Neuronal stem cell (in vitro differentiated cells): ENCODE results near the gene CACNB4.

Source experiments
- DNase-seq: peaks from one replicate; pipeline ENCODE4 v3.0.0-alpha.2; 2013; ENCODE audit warnings: low spot score
- H2AFZ ChIP-seq: one replicate; pipeline ENCODE4 v1.6.1; 2013; ENCODE audit warnings: mild to moderate bottlenecking, low read length, inconsistent platforms
- H2AK5ac ChIP-seq: 2 replicates; pipeline ENCODE4 v1.6.1; 2013; ENCODE audit warnings: low read depth, mild to moderate bottlenecking, inconsistent platforms, low read length, moderate library complexity, mixed read lengths
- H2BK120ac ChIP-seq: 2 replicates; pipeline ENCODE4 v1.6.1; 2013; ENCODE audit warnings: low read depth, mild to moderate bottlenecking, inconsistent platforms, low read length, moderate library complexity, mixed read lengths
- H2BK12ac ChIP-seq: one replicate; pipeline ENCODE4 v1.6.1; 2013; ENCODE audit warnings: low read length, inconsistent platforms
- H2BK15ac ChIP-seq: 2 replicates; pipeline ENCODE4 v1.6.1; 2013; ENCODE audit warnings: mild to moderate bottlenecking, low read length, inconsistent platforms, mixed read lengths
- H2BK5ac ChIP-seq: one replicate; pipeline ENCODE4 v1.6.1; 2013; ENCODE audit warnings: inconsistent platforms, mild to moderate bottlenecking, low read length, moderate library complexity
- H3K14ac ChIP-seq: one replicate; pipeline ENCODE4 v1.6.1; 2013; ENCODE audit warnings: low read length, inconsistent platforms
- H3K18ac ChIP-seq: 2 replicates; pipeline ENCODE4 v1.6.1; 2013; ENCODE audit warnings: low read length, inconsistent platforms
- H3K23ac ChIP-seq: 2 replicates; pipeline ENCODE4 v1.6.1; 2013; ENCODE audit warnings: low read depth, mild to moderate bottlenecking, mixed read lengths, low read length, inconsistent platforms; ENCODE audit not compliant: poor library complexity
- H3K27ac ChIP-seq: replicated peaks from 3 replicates; pipeline ENCODE4 v1.5.1; 2013; ENCODE audit warnings: low read length, inconsistent platforms
- H3K27me3 ChIP-seq, 3 experiments: 2 replicates each; pipeline ENCODE4 v1.6.1; 2013; ENCODE audit warnings: low read length in 3 of 3, mild to moderate bottlenecking in 2 of 3, inconsistent platforms in 1 of 3, low read depth in 1 of 3, mixed read lengths in 1 of 3, moderate library complexity in 1 of 3; ENCODE audit not compliant: control insufficient read depth in 3 of 3, insufficient read depth in 3 of 3
- H3K36me3 ChIP-seq, 2 donors: replicated peaks in 1 of 2; 2 replicates each; pipeline ENCODE4 v1.6.1; 2013; ENCODE audit warnings: low read length in 2 of 2; ENCODE audit not compliant: control insufficient read depth in 2 of 2, insufficient read depth in 2 of 2
- H3K4ac ChIP-seq: 2 replicates; pipeline ENCODE4 v1.6.1; 2013; ENCODE audit warnings: inconsistent platforms, mild to moderate bottlenecking, low read length, moderate library complexity
- H3K4me1 ChIP-seq, 2 donors: 1 replicate in 1 of 2; 2 replicates in 1 of 2; pipeline ENCODE4 v1.6.1; 2013; ENCODE audit warnings: low read length in 2 of 2, low read depth in 1 of 2; ENCODE audit not compliant: control insufficient read depth in 2 of 2, insufficient read depth in 1 of 2
- H3K4me2 ChIP-seq: one replicate; pipeline ENCODE4 v1.6.1; 2013; ENCODE audit warnings: mild to moderate bottlenecking, low read length, inconsistent platforms; ENCODE audit not compliant: insufficient read depth, poor library complexity, severe bottlenecking
- H3K4me3 ChIP-seq, 2 donors: 2 replicates each; pipeline ENCODE4 v1.5.1; 2013; ENCODE audit warnings: low read length in 2 of 2, mild to moderate bottlenecking in 2 of 2, inconsistent platforms in 1 of 2, moderate library complexity in 1 of 2
- H3K79me1 ChIP-seq: one replicate; pipeline ENCODE4 v1.6.1; 2013; ENCODE audit warnings: low read depth, mild to moderate bottlenecking, inconsistent platforms, low read length, moderate library complexity
- H3K9ac ChIP-seq: one replicate; pipeline ENCODE4 v1.6.1; 2013; ENCODE audit warnings: mild to moderate bottlenecking, low read depth, low read length, inconsistent platforms; ENCODE audit not compliant: poor library complexity
- H3K9me3 ChIP-seq, 2 donors: replicated peaks in 1 of 2; 2 replicates each; pipeline versions ENCODE3 to v1.6.1; 2013; ENCODE audit warnings: low read length in 2 of 2, mild to moderate bottlenecking in 2 of 2, inconsistent platforms in 1 of 2, low read depth in 1 of 2, mixed read lengths in 1 of 2, moderate library complexity in 1 of 2; ENCODE audit not compliant: control insufficient read depth in 2 of 2, insufficient read depth in 1 of 2
- H4K8ac ChIP-seq: one replicate; pipeline ENCODE4 v1.6.1; 2013; ENCODE audit warnings: low read depth, mild to moderate bottlenecking, inconsistent platforms, low read length, moderate library complexity
- H4K91ac ChIP-seq: one replicate; pipeline ENCODE4 v1.6.1; 2013; ENCODE audit warnings: low read length, low read depth, mild to moderate bottlenecking, inconsistent platforms; ENCODE audit not compliant: poor library complexity
- WGBS, 2 donors: extraction: QIAGEN DNeasy Blood & Tissue Kit; methylation state at CpG; one replicate each; pipeline ENCODE4 v1.1.7; 2013; ENCODE audit warnings: missing lambda C conversion rate in 2 of 2, mixed read lengths in 1 of 2; ENCODE audit not compliant: insufficient read length in 2 of 2, insufficient replicate concordance in 1 of 2; ENCODE audit errors: extremely low coverage in 2 of 2; 5-methylcytosine and 5-hydroxymethylcytosine counted together

The CACNB4 gene

DNA sequence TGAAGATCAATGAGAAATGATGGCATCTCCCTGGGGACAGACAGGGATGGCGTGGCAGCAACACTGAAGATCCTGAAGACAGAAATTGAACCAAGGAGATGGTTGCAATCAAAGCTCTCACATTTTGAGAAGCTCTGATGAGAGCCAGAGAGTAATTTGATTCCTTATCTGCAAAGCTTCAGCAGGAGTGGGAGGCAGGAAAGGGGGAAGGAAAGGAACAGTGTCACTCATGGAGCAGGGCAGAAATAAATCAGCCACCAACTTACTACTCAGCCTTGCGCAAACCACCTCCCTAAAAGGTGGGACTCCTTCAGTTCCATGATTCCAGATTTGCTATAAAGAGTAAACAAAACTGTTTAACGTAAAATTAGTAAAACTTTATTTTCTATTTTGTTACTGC, 119.2 kb downstream of the CACNB4 start:
- H2AK5ac ChIP-seq = no peak overlapping the region
- no peak for DNase-seq
- H3K27ac ChIP-seq = no peak overlapping the region
- H3K9ac ChIP-seq = no peak overlapping the region
- H3K14ac ChIP-seq = no peak overlapping the region
- no peaks in the 10 kb centered on the region for H3K9me3 ChIP-seq
- H3K36me3 ChIP-seq = no peaks in the 10 kb centered on the region
- H3K4me2 ChIP-seq = no peak overlapping the region
- no peak overlapping the region for H2BK15ac ChIP-seq
- H2BK5ac ChIP-seq = no peak overlapping the region
- H3K23ac ChIP-seq = no peak overlapping the region
- no peak overlapping the region for H4K8ac ChIP-seq
- no peaks in the 10 kb centered on the region for H3K4me1 ChIP-seq
- H3K79me1 ChIP-seq = no peaks in the 10 kb centered on the region
- no CpG with 5 or more reads among the region's 3 CpGs for WGBS, 2 donors
- no peak overlapping the region for H4K91ac ChIP-seq
- H2AFZ ChIP-seq = no peak overlapping the region
- no peak overlapping the region for H2BK12ac ChIP-seq
- no peak overlapping the region for H3K4ac ChIP-seq
- H2BK120ac ChIP-seq = no peak overlapping the region
- no peak overlapping the region for H3K18ac ChIP-seq
- no peak overlapping the region for H3K4me3 ChIP-seq
- no peaks in the 10 kb centered on the region for H3K27me3 ChIP-seq

DNA sequence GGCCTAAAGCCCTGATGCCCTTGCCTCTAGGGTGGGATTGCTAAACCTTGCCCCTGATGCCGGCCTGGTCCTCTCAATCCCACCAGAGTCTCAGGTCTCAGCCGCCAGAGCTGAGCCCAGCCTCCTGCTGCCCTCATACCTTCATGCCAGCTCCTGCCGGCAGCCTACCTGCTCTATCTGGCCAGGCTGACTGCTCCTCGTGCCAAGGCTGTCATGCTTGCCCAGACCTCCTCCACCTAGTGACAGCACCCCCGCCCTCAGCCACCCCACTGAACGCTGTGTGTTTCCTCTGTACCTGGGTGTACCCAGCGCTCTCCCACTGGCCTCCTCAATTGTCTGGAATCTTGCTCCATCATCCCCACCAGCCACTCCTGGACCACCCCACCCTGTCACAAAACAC, 120.1 kb downstream of the CACNB4 start:
- whole genome bisulfite sequencing, 2 donors = no CpG with 5 or more reads among the region's 7 CpGs
- no peak overlapping the region for H2BK15ac ChIP-seq
- H4K91ac ChIP-seq = no peak overlapping the region
- H3K9me3 ChIP-seq = no peaks in the 10 kb centered on the region
- no peaks in the 10 kb centered on the region for H3K27me3 ChIP-seq
- H2BK12ac ChIP-seq = no peak overlapping the region
- no peaks in the 10 kb centered on the region for H3K36me3 ChIP-seq
- no peak overlapping the region for H3K4ac ChIP-seq
- H2BK5ac ChIP-seq = no peak overlapping the region
- no peak overlapping the region for H3K4me2 ChIP-seq
- peak overlapping the region; percentile 35 for H3K18ac ChIP-seq
- peak overlapping the region; percentile 19 for H3K23ac ChIP-seq
- no peak overlapping the region for H2BK120ac ChIP-seq
- H3K27ac ChIP-seq = no peak overlapping the region
- H3K4me3 ChIP-seq = no peak overlapping the region
- peaks cover 0 to under 1% of the 10 kb centered on the region in 2 donors for H3K4me1 ChIP-seq
- no peak overlapping the region for H2AK5ac ChIP-seq
- H4K8ac ChIP-seq = no peak overlapping the region
- peak overlapping the region; percentile 92 for H3K14ac ChIP-seq
- no peak overlapping the region for H3K9ac ChIP-seq
- no peaks in the 10 kb centered on the region for H3K79me1 ChIP-seq
- H2AFZ ChIP-seq = no peak overlapping the region
- no peak for DNase-seq

DNA sequence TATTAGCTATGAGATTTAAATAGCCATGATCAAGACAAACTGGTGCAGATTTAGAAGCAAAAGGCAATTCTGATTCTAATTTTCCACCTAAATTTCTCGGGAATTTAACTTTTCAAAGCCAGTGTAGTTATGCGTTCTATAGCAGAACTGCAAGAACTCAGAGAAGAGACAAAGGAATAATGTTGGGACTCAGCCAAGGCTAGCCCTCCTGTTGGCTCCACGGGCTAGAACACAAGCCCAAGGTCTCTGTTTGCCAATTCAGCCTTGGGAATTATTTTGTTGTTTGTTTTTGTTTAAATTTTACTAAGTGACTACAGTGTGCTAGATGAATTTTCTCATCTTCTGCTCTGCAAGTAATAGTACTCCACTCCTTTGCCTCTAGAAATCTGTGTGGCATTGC, 121.2 kb downstream of the CACNB4 start:
- H2BK15ac ChIP-seq = no peak overlapping the region
- H3K4ac ChIP-seq = no peak overlapping the region
- no peak overlapping the region for H3K14ac ChIP-seq
- no peak overlapping the region for H4K8ac ChIP-seq
- H3K27me3 ChIP-seq = no peaks in the 10 kb centered on the region
- WGBS, 2 donors = no CpG with 5 or more reads among the region's 3 CpGs
- no peaks in the 10 kb centered on the region for H3K36me3 ChIP-seq
- no peak overlapping the region for H3K9ac ChIP-seq
- no peak overlapping the region for H2AFZ ChIP-seq
- no peak overlapping the region for H3K4me2 ChIP-seq
- no peaks in the 10 kb centered on the region for H3K79me1 ChIP-seq
- no peak overlapping the region for H2BK120ac ChIP-seq
- no peak overlapping the region for H3K23ac ChIP-seq
- no peak for DNase-seq
- no peak overlapping the region for H3K18ac ChIP-seq
- peaks cover 4 to 6% of the 10 kb centered on the region in 2 donors for H3K4me1 ChIP-seq
- no peak overlapping the region for H3K4me3 ChIP-seq
- no peak overlapping the region for H2BK12ac ChIP-seq
- H3K27ac ChIP-seq = no peak overlapping the region
- no peaks in the 10 kb centered on the region for H3K9me3 ChIP-seq
- no peak overlapping the region for H2AK5ac ChIP-seq
- no peak overlapping the region for H4K91ac ChIP-seq
- H2BK5ac ChIP-seq = no peak overlapping the region

DNA sequence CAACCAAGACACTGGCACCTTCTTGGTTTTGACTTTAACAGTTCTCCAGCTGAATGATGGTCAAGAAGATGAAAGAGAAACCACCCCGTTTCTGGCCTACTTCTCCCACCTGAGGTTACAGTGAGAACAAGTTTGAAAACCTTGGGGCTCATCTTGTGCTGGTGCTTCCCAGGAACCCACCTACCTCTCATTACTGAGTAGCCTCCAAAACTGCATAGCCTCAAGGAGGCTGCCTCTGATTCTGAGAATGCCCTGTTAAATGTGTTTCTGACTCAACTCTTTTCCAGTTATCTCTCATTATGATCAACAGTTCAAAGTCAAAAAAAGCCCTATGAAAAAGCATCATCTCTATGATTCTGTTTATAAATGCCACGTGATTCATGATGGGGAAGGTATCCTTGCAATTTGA, 121.9 kb downstream of the CACNB4 start:
- H3K23ac ChIP-seq = no peak overlapping the region
- H3K36me3 ChIP-seq = no peaks in the 10 kb centered on the region
- no peak overlapping the region for H3K27ac ChIP-seq
- H3K18ac ChIP-seq = no peak overlapping the region
- no peak overlapping the region for H4K91ac ChIP-seq
- no peak overlapping the region for H2BK5ac ChIP-seq
- H3K4ac ChIP-seq = no peak overlapping the region
- no CpG with 5 or more reads among the region's 2 CpGs for WGBS, 2 donors
- H4K8ac ChIP-seq = no peak overlapping the region
- DNase-seq = no peak
- H3K4me2 ChIP-seq = no peak overlapping the region
- no peak overlapping the region for H2BK12ac ChIP-seq
- H3K9ac ChIP-seq = no peak overlapping the region
- no peak overlapping the region for H2AFZ ChIP-seq
- H2AK5ac ChIP-seq = no peak overlapping the region
- no peaks in the 10 kb centered on the region for H3K79me1 ChIP-seq
- H3K4me1 ChIP-seq = peaks cover 4 to 12% of the 10 kb centered on the region in 2 donors
- H3K9me3 ChIP-seq = no peaks in the 10 kb centered on the region
- H2BK120ac ChIP-seq = no peak overlapping the region
- no peak overlapping the region for H3K14ac ChIP-seq
- no peaks in the 10 kb centered on the region for H3K27me3 ChIP-seq
- H2BK15ac ChIP-seq = no peak overlapping the region
- H3K4me3 ChIP-seq = no peak overlapping the region
